OCI-LY7 (cell line): ENCODE measurements around the gene RASD1.

Source experiments
- EZH2phosphoT487 ChIP-seq: fragments of 200-600 bp; sonication (generic); IDR thresholded peaks from 2 replicates; pipeline ENCODE4 v1.6.1; 2018; ENCODE audit warnings: low read depth, borderline replicate concordance, mild to moderate bottlenecking, mixed run types, antibody characterized with exemption, low read length, moderate library complexity, mixed read lengths
- TF ChIP-seq, protein P1 (sequence below): fragments of 200-600 bp; sonication (generic); conservative IDR thresholded peaks from 2 replicates; pipeline ENCODE4 v1.5.1; 2014; ENCODE audit warnings: mild to moderate bottlenecking, antibody characterized with exemption, low read length, moderate library complexity, mixed read lengths

DNA sequence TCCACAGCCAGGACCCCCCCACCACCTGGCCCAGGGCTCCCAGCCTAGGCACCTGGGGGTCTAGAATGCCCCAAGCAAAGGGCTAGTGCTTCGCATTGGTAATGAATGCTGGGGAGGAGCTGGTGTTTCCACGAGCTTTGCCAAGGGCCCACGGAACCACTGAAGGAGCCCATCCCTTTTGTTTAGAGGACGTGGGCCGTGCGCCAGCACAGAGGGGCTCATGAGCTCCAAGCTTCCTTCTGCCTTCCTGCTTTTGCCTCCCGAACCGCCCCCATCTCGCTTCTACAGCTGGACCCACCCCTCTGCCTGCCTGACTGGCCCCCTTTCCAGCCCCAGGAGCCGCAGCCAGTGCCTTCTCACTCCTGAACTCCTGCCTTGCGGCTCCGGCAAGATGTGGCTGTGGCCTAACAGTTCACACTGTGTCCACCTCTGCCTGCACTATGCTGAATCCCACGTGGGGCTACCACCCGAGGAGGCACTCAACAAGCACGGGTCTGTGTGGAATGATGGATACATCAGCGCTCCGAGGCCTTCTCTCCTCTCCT is 31.8 kb upstream of the RASD1 start:
- TF ChIP-seq, protein P1, sequence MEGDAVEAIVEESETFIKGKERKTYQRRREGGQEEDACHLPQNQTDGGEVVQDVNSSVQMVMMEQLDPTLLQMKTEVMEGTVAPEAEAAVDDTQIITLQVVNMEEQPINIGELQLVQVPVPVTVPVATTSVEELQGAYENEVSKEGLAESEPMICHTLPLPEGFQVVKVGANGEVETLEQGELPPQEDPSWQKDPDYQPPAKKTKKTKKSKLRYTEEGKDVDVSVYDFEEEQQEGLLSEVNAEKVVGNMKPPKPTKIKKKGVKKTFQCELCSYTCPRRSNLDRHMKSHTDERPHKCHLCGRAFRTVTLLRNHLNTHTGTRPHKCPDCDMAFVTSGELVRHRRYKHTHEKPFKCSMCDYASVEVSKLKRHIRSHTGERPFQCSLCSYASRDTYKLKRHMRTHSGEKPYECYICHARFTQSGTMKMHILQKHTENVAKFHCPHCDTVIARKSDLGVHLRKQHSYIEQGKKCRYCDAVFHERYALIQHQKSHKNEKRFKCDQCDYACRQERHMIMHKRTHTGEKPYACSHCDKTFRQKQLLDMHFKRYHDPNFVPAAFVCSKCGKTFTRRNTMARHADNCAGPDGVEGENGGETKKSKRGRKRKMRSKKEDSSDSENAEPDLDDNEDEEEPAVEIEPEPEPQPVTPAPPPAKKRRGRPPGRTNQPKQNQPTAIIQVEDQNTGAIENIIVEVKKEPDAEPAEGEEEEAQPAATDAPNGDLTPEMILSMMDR: no peak
- no peak for TF ChIP-seq EZH2phosphoT487
